AG20443 (cell line): ENCODE measurements around the gene SPTBN5.
A peak's percentile ranks its signal among the peaks of the same experiment; 100 is the strongest.

Experiments used
- DNase-seq: peaks from one replicate; pipeline ENCODE4 v3.0.0; 2012; ENCODE audit warnings: low spot score, mixed read lengths

SPTBN5 gene

GRCh38 chr15:41926185-41927056 is 32.6 kb upstream of the SPTBN5 start:
- DNase-seq, result peak; percentile 53

- no peak for DNase-seq
Observed at GRCh38 chr15:41925086-41925608, 31.3 kb upstream of the SPTBN5 start.

- no peak for DNase-seq
Observed at GRCh38 chr15:41923401-41923997, 29.6 kb upstream of the SPTBN5 start.

GRCh38 chr15:41922353-41922752 is 28.5 kb upstream of the SPTBN5 start:
- no peak for DNase-seq

- no peak for DNase-seq
Observed at GRCh38 chr15:41921639-41922038, 27.8 kb upstream of the SPTBN5 start.

- DNase-seq, result no peak
Observed at GRCh38 chr15:41921167-41921566, 27.3 kb upstream of the SPTBN5 start.

- DNase-seq, result no peak
Observed at GRCh38 chr15:41919954-41920538, 26.2 kb upstream of the SPTBN5 start.

GRCh38 chr15:41919201-41919820 is 25.5 kb upstream of the SPTBN5 start:
- DNase-seq, result no peak

GRCh38 chr15:41918506-41919126 is 24.8 kb upstream of the SPTBN5 start:
- DNase-seq, result no peak

- DNase-seq, result peak; percentile 75
Observed at GRCh38 chr15:41917767-41918430, 24.0 kb upstream of the SPTBN5 start.

GRCh38 chr15:41915255-41915994 is 21.6 kb upstream of the SPTBN5 start:
- DNase-seq, result no peak

GRCh38 chr15:41914411-41914810 is 20.6 kb upstream of the SPTBN5 start:
- DNase-seq, result no peak

- DNase-seq, result no peak
Observed at GRCh38 chr15:41913256-41913655, 19.4 kb upstream of the SPTBN5 start.

- no peak for DNase-seq
Observed at GRCh38 chr15:41911691-41912345, 18.0 kb upstream of the SPTBN5 start.

GRCh38 chr15:41908736-41909461 is 15.0 kb upstream of the SPTBN5 start:
- DNase-seq, result no peak

- no peak for DNase-seq
Observed at GRCh38 chr15:41907141-41907540, 13.3 kb upstream of the SPTBN5 start.

GRCh38 chr15:41906608-41907007 is 12.8 kb upstream of the SPTBN5 start:
- DNase-seq, result no peak

GRCh38 chr15:41905036-41905793 is 11.4 kb upstream of the SPTBN5 start:
- no peak for DNase-seq

- DNase-seq, result peak; percentile 81
Observed at GRCh38 chr15:41904541-41905005, 10.7 kb upstream of the SPTBN5 start.
